HG02884 (cell line): ENCODE data around the gene UBA52.

Experiments
- ATAC-seq: cut with Tn5 transposase; IDR thresholded peaks from one replicate; pipeline ENCODE4 v1.9.1; 2021; ENCODE audit warnings: mild to moderate bottlenecking, moderate library complexity; ENCODE audit not compliant: unreplicated experiment

UBA52 gene

DNA sequence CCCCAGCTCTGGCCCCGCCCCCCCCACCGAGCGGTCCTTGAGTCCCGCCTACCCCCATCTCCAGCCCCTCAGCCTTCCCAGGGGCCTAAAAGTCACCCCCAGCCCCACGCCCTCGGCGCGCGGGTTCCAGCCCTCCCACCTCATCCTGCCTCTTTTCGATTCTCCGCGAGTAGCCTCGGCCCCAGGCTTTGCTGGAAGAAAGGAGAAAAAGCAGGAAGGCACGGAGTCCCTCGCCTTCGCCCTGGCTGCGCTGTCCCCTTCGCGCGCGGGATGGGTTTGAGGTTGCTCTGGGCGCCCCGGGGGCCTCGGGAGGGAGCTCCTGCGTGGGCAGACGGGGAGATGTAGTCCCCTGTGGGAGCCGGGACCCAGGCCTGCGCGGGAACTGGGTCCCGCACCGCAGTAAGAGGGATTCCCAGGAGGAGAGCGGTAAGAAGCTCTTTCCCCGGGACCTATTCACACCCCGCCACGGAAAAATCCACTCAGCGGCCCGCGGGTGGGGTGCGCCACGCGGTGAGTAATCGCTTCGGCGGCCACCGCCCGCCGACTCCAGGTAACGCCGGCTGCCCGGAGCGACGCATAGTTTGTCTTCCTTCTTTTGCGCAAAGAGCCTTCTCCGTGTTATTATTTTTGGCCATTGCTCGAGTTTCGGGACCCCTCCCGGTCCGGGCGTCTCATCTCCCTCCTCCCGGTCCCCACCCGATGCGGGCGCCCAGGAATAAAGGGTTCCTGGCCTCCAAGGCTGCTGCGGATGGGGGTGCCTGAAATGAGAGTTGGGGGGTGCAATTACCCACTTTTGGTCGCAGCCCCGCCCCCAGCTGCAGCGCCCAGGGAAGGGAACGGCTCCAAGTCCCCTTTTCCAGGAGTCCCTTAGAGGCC is 35.8 kb downstream of the UBA52 start:
- no peak for ATAC-seq

DNA sequence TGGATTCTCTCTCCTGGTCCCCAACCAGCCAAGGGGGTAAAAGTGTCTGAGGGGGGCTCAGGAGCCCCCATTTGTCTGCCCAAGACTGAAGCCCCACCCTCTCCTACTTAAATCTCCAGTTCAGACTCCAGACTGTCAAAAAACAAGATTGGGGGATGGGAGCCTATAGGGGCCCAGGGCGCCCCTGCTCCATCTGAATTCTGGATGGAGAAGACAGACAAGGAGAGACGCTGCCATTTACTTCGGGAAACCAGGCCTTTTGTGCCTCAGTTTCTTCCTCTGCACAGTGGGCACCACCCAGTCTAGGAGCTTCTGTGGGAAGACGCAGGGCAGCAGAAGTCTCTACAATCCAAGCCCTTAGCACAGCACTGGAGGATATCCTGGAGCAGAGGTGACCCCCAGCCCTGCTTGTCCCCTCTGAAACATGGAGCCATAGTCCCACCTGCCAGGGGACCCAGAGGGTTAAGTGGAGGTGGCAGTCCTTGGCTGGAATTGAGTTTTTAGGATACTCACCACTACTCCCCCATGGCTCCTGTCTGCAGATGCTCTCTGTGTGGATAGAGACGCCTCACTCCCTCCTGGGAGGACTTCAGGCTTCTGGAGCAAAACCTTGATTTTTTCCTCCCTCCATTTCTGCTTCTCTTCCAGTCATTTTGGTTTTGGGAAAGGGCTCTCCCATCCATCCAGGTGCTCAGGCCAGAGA is 36.6 kb downstream of the UBA52 start:
- no peak for ATAC-seq

DNA sequence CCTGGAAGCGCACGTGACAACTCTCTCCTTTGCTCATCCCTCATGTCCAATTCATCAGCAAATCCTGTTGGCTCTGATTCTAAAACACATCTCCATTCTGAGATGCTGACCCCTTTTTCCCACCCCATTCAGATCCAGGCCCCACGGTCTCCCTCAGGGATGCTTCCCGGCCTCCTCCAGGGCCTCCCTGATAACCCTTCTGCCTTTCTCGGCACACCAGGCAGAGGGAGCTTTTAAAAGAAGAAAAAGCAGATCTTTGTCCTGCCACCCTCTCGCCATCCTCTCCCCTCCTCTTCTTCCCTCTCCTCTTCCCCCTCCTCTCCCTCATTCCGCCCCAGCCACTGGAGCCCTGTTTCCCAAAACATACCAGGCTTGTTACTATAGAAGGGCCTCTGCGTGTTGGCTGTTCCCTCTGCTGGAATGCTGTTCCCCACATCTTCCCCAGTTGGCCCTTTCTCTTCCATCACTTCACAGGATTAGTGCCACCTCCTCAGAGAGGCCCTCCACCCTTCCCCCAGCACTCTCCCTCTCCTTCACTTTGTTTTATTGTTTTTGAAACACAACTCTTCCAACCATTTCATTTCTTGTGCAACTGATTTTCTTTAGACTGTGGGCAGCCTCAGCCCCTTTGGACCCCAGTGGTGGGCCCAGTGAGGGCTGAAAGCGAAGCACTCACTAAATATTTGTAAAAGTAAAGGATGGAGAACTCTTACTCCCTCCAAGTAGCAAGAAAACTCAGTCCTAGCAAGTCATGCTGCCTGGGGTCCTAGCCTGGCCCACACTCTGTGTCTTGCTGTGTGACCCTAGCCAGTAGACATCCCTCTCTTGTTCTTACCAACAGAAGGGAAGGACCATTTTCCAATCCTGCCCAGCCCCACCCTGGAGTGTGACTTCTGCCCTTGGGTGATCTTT is 37.4 kb downstream of the UBA52 start:
- ATAC-seq, result no peak

DNA sequence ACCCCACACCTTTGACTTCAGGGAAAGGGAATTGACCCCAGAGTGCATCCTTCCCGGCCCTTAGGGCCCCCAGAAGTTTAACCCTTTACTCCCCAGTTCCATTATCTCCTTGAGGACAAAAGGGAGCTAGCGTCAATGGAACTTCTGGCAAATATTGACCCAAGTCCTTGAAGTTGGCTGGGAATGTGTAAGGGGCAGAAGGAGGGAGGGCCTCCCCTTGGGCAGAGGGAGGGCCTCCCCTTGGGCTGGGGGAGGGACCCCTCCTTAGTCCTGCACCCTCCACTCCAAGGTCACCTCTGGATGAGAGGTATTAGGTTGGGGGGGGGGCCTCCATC is 38.0 kb downstream of the UBA52 start:
- no peak for ATAC-seq

DNA sequence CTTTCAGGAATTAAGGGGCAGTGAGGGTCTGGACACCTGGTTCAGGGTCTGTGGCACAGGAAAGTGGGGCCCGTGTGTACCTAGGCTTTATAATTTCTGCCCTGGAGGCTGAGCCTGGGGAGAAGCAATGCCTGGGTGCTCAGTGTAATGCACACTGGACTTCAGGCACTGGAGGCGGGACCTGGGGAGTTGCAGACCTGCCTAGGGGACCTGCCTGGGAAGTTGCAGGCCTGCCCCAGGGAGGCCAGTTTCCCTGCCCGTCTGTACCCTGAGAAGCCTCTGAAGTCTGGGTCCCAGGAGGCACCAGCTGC is 38.5 kb downstream of the UBA52 start:
- no peak for ATAC-seq

DNA sequence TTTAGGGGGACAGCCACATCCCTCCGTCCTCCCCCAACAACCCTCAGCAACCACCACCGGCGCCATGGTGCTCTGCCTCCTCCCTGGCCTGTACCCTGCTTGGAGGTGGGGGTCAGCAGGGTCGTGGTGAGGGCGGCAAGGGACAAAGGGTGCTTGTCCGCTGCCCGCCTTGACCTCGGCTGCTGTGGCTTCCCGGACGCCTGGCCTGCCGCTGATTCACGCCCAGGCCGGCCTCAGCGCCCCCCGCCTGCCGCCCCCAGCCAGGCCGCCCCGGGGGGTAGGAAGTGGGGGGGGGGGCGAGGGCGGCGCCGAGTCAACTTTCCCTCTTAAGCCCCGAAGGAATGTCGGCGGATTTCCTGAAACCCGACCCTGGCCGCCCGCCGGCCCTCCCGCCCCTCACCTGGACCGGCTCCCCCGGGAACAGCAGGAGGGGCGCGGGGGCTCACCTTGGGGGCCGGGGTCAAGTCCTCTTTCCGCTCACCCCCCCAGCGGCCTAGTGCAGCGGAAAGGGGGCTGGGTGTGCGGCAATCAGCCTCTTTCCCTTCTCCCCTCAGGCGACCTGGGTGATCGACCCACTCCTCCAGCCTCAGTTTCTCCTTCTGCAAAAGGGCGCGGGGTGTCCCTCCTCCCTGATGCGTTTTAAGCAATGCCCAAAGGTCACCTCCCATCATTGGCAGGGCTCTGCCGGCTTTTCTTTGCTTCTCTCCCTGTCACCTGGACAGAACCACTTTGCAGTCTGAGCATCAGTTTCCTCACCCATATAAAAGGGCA is 39.1 kb downstream of the UBA52 start:
- ATAC-seq, result no peak

DNA sequence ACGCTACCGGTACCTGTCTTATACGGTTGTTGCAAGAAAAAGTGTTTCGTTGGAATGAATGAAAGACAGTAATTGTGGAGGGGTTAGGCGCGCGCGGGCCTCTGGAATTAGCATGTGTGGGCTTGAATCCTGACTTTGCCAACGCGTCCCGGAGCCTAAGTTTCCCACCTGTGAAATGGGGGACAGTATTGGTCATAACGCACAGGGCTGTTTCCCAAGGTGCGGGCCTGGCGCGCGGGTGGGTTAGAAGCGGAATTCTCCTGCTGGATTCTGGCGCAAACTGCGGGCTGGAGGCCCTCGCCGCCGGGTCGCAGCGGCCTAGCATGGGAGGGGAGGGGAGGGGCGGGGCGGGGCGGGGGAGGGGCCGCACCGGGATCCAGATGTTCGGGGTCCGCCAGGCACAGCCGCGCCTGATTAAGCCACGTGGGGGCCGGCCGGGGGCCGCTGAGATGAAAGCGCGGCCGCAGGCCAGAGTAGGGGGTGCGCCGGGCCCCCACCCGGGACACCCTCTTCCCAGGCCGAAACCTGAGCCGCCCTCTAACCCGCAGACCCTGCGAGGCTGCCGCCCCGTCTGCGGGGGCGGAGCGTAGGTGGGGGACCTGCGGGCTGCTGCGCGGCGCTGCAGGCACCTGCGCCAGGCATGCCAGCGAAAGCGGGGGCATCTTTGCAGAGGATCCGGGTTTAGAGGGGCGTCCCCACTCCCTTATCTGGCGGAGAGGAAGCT is 39.8 kb downstream of the UBA52 start:
- no peak for ATAC-seq

DNA sequence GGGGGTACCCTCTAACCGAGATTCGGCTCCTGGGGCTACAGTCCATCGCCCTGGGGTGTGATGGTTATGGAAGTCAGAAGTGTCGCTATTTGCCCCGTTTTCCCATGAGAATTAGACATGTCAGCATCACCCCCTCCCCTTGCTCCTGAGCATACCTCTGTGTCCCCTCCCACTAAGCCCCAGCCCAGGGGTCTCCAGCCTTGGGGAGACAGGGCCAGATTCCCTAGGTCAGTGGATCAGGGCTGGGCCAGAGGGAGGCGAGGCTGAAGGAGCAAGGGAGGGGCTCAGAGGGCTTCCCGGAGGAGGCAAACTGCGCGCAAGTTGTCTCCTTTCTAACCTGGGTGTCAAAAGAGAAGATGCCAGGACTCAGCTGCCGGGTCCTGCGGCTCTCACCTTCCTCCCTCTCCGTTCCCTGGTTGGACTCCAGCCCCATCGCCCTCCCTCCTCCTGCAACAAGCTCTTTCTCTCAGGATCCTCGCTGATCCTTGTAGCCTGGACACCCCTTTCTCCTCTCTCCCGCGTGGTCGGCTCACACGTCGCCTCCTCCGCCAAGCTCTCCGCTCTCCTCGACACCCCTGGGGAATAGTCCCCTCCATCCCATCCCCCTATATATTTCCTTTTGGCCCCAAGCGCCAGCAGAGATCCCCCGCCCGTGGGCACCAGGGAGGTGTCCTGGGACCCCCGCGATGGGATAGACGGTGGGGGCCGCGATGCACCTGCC is 40.6 kb downstream of the UBA52 start:
- ATAC-seq, result no peak

DNA sequence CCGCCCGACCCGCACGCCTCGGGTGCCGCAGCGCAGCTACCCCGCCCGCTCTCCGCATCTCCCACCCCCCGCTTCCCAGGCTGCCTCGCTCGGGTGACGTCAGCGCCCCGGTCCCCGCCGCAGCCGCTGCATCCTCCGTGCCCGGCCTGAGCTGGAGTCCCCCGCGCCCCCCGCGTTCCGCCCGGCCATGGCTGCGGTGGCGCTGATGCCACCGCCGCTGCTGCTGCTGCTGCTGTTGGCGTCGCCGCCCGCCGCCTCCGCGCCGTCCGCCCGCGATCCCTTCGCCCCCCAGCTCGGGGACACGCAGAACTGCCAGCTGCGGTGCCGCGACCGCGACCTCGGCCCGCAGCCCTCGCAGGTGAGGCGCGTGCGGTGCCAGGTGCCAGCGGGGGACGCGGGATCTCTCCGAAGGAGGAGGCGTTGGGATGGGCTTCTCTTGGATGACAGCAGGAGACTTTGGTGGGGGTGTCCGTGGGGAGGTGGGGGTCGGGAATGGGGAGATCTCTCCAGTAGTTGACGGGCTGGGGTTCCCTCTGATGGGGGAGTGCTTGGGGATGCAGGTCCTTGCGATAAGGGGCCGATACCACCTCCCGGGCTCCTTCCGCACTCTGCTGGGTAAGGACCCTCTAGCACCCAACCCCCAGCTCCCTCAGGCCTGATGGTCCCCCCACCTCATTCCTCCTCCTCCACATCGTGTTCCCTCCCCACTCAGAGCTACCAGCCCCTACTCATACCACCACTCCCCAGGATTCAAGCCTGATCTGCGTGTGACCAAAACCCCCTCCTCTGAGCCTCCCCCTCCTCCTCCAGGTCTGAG is 41.3 kb downstream of the UBA52 start, which contains the start of gene TMEM59L:
Gene TMEM59L, plus strand, starts transcription at position 99 of the 817 bp plus-strand sequence. Its CDS starts 89 bp downstream, at position 188.
- no peak for ATAC-seq

DNA sequence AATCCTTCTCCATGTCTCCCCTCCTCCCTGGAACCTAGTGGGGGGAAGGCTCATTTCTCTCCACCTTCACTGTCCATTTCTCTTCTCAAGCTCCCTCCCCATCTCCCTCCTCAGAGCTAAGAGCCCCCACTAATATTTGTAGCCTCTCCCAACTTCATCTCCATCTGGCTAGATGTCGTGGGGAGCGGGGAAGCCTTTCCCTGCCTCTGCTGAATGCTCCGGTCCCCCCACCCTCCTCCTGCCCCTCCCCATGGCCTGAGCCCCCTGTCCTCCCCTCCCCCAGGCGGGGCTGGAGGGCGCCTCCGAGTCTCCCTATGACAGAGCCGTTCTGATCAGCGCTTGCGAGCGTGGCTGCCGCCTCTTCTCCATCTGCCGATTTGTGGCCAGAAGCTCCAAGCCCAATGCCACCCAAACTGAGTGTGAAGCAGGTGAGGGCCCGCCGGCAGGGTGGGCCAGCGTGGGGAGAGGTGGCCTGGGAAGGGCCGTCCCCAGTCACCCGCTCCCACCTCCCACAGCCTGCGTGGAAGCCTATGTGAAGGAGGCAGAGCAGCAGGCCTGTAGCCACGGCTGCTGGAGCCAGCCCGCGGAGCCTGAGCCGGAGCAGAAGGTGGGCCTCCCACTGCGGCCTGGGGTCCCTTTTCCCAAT is 42.1 kb downstream of the UBA52 start:
- no peak for ATAC-seq

DNA sequence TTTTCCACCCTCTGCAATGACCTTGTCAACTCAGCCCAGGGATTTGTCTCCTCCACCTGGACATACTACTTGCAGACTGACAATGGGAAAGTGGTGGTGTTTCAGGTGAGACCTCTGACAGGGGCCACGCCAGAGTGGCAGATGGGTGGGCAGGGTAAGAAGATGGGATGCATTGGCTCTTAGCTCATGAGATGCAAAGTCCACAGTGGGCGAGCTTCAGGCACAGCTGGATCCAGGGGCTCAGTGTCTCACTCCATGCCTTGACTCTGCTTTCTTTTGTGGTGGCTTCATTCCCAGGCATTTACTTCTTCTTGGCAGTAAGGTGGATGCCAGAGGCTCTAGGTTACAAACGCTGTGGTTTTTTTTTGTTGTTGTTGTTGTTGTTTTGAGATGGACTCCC is 44.4 kb downstream of the UBA52 start:
- no peak for ATAC-seq

DNA sequence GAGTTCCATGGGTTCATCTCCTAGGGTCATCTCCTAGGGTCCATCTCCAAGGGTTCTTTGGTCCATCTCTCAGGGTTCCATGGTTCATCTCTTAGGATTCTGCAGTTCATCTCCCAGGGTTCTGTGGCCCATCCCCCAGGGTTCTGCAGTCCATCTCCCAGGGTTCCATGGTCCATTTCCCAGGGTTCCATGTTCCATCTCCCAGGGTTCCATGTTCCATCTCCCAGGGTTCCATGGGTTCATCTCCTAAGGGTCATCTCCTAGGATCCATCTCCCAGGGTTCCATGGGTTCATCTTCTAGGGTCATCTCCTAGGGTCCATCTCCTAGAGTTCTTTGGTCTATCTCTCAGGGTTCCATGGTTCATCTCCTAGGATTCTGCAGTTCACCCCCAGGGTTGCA is 45.9 kb downstream of the UBA52 start:
- no peak for ATAC-seq

DNA sequence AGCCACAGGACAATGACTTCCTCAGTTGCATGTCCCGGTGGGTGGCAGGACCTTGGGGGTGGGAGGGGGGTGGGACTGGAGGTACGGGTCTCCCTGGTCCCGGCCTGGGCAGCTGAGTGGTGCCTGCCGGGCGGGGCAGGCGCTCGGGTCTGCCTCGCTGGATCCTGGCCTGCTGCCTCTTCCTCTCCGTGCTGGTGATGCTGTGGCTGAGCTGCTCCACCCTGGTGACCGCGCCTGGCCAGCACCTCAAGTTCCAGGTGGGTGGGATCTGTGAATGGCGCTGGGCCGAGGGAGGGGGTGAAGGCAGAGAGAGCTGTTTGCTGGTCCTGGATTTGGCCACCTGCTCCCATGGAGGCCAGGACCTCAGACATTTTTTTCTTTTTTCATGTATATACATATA is 46.6 kb downstream of the UBA52 start:
- ATAC-seq, result no peak

DNA sequence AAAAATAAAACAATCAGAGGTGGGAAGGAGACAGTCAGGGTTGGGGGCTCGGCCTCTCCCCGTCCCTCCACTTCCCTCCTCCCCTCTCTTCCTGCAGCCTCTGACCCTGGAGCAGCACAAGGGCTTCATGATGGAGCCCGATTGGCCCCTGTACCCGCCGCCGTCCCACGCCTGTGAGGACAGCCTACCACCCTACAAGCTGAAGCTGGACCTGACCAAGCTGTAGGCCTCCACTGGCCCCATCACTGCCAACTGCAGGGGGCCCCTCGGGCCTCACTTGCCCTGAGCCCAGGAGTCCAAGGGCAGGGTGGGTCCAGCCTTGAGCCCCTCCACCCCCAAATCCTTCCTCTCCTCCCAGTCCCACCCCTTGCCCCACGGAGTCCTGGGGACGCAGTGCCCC is 48.7 kb downstream of the UBA52 start:
- no peak for ATAC-seq

DNA sequence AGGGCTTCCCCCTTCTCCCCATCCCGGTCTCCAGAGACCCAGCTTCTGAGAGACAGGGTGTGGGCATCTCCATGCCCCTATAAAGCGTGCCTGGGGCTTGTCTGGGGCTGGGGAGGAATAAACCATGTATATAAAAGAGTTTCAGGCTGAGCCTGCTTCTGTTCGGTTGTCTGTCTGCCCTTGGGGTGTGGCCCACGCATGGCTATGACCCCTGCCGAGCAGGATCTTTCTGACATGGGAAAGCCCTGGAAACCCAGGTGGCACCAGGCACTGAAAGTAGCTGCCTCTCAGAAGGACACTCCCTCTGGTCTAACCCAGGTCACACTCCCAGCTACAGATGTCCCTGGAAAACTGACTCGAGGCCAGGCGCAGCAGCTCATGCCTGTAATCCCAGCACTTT is 49.2 kb downstream of the UBA52 start:
- no peak for ATAC-seq

DNA sequence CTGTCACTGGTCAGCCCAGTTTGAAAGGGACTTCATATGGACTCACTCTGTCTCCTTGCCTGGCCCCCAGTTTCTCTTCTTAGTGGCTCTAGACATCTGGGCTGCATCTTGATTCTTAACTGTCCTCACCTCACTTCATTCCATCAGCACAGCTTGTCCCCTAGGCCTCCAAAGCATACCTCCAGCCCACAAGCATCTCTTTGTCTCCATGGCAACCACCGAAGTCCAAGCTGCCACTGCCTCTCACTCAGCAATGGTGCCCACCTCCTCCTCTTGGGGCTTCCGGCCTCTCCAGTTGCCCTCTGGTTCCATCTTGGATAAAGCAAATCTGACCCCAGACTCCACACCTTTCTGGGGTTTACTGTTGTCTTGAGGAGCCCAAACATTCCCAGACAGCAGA is 55.2 kb downstream of the UBA52 start:
- no peak for ATAC-seq
